B cell (primary cell): ENCODE data around the gene LGALS14.

Source experiments
- CTCF ChIP-seq: fragments of 200-600 bp; IDR thresholded peaks from one replicate; pipeline ENCODE4 v1.8.0; 2022; ENCODE audit warnings: antibody characterized with exemption, mild to moderate bottlenecking
- EZH2 ChIP-seq: IDR thresholded peaks from 2 replicates; pipeline ENCODE4 v1.6.1; 2012; ENCODE audit warnings: borderline replicate concordance, low read depth, mild to moderate bottlenecking, moderate library complexity, low read length; ENCODE audit not compliant: insufficient read depth, poor library complexity, severe bottlenecking

- no peak for TF ChIP-seq EZH2
- no peak for TF ChIP-seq CTCF
These were observed 33.1 kb downstream of the LGALS14 start for GRCh38 chr19:39737351-39737750.
